HG03460 (cell line): ENCODE measurements around the gene OR5H14.
"Not testable (repeated sequence)": the region's sequence is repeated elsewhere in the genome, so short reads cannot be mapped to it uniquely, and the experiment has no call there.

Source experiments
- ATAC-seq: cut with Tn5 transposase; IDR thresholded peaks from one replicate; pipeline ENCODE4 v1.9.1; 2021; ENCODE audit not compliant: unreplicated experiment

Gene OR5H14

DNA sequence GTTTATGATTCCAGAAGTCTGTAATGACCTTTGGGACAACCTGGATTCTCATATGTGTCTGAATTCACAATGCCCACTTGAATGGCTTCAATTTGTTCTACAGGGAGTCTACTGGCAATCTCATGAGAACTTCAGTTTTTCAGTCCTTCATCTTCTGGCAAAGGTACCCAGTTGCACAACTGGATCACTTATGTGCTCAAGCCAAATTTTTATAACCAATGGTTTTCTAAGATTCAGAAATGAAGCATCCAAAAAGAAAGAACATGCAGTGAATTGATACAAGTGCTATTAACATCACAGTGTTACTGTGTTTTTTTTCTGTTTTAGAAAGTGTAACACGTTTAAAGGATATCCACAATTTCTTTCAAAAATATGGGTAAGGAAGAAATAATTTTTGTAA, at the start of gene OR5H14:
TSS of gene OR5H14 (plus strand) at position 301 of the 400 bp plus-strand sequence. CDS start 1,907 bp downstream, outside the sequence.
- ATAC-seq: no peak

GRCh38 chr3:98099848-98100247, 47.4 kb upstream of the OR5H14 start:
- no peak for ATAC-seq

- ATAC-seq: no peak
Measured at GRCh38 chr3:98108162-98108561, 39.1 kb upstream of the OR5H14 start.

DNA sequence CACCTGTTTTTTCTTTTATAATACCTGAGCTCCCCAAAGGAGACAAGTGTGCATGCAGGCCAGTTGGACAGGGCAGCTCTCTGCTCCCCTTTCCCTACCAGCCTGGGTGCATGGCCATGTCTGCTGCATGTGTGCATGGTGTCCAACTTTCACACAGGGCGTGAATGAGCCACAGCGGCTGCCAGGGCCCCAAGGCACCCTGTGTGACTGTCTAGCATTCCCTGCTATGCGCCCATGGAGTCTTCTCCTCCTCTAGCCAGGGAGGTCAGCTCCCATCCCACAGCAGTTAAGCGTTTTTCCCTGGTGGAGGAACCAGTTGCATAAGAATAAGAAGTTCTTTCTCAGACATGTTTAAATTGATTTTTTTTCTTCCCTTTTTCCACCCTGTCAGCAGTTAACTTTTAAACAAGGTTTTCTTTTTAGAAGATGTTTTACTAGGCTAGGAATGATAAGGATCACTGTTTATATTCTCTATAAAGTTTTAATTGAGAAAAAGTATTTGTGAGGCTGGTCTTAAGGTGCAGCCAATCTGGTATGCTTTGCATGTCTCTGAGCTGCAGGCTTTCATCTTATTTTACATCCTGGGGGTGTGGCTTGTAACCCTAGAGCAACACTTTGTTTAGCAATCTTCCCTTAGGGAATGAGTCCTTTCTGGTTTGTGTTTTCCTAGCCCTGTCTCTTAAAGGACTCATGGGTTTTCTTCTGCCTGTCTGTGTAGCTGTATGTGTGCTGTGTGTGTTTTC, 37.3 kb upstream of the OR5H14 start:
- ATAC-seq: no peak

GRCh38 chr3:98110550-98110908, 36.8 kb upstream of the OR5H14 start:
- no peak for ATAC-seq

- ATAC-seq: no peak
Measured at GRCh38 chr3:98114264-98114663, 33.0 kb upstream of the OR5H14 start.

DNA sequence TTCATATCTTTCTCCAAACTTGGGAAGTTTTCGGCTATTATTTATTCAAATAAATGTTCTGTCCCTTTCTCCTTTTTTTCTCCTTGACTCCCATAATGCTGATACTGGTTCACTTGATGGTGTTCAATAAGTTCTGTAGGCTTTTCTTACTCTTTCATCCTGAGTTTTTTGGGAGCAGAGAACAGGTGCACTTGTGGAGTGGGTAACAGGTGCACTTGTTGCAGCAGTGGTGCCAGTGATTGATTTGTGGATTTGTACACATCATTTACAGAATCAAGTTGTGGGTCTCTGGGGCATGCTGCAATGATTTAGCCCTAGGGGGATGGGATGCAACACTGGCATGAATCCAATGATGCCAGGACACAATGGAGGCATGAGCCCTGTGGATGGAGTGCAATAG, 31.6 kb upstream of the OR5H14 start:
- no peak for ATAC-seq

DNA sequence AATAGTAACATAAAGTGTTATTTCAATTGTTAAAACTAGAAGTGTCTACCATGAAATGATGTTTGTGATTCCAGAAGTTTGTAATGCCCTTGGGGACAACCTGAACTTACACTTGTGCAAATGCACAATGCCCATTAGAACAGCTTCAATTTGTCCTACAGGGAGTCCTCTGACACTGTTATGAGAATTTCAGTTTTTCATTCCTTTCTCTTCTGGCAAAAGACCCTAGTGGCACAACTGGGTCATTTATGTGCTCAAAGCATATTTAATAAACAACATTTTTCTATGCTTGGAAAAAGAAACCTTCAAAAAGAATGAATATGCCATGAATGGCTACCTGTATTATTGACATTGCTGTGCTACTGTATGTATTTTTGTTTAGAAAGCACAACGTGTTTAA, 16.9 kb upstream of the OR5H14 start, which contains the start of gene OR5H1:
TSS of gene OR5H1 (plus strand) at position 301 of the 400 bp plus-strand sequence. CDS start 1,977 bp downstream, outside the sequence.
- ATAC-seq: no peak

- ATAC-seq: no peak
Measured at GRCh38 chr3:98136631-98137030, 10.6 kb upstream of the OR5H14 start.

DNA sequence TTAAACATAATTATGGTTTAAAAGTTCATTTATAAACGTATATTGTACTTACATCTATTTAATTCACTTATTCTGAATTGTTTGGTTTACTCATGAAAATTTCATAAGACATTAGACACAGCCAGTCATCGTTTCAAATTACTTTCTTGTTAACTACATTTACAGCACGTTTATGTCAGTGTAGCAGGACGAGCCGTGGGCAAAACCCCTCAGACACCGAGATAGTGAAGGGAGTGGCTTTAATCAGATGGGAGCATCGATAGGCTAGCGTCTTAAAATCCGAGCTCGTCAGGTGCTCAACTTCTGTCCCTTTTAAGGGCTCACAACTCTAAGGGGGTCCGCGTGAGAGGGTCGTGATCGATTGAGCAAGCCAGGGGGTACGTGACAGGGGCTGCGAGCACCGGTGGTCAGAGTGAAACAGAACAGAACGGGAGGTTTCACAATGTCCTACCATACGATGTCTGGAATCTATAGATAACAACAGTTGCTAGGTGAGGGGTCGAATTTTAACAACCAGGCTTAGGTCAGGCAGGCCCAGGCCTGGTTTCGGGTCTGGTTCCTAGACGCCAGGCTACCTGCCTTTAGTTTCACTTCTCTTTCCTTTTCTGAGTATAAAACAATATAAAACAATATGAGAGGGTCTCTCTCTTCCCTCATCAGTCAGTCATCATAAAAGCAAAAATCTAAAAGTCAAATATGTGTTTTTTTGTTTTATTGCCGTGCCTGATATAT, 9.3 kb upstream of the OR5H14 start:
- ATAC-seq: not testable (repeated sequence)

DNA sequence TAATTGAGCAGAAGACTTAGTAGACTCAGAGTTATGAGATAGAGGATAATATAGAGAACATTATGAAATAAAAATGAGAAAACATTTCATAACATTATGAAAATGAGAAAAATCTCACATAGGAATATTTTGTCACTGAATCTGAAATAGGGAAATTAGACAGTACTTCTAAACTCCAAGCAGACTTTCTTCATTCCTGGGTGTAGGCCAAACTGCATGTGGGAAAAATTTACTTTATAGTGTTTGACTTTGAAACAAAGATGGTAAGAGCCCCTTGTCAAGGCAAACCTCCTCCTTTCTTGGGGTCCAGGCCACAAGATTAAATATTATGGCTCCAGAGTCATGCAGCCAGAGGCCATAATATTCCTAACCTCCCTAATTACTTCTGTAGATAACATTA, 6.7 kb upstream of the OR5H14 start:
- ATAC-seq: no peak

- no peak for ATAC-seq
Measured at GRCh38 chr3:98148751-98149150, 1.5 kb downstream of the OR5H14 start.

GRCh38 chr3:98149456-98149855, 2.2 kb downstream of the OR5H14 start:
- ATAC-seq: not testable (repeated sequence)

DNA sequence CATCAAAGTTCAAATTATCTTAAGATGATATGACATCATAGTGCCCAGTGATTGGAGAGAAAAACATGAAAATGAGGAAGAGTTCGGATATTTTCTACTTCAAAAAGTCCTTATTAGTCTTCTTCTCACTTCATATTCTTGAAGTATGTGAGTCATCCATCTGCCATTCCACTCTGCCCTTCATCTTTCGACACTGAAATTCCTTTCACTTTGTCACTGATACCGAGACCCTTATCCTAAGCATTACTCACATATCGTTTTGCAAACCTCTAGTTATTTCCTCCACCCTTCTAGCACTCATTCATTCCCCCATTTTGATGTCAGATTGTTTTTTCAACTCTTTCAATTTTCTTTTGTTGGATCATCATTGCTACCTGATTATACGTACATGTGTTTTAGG, 4.0 kb downstream of the OR5H14 start:
- ATAC-seq: no peak

DNA sequence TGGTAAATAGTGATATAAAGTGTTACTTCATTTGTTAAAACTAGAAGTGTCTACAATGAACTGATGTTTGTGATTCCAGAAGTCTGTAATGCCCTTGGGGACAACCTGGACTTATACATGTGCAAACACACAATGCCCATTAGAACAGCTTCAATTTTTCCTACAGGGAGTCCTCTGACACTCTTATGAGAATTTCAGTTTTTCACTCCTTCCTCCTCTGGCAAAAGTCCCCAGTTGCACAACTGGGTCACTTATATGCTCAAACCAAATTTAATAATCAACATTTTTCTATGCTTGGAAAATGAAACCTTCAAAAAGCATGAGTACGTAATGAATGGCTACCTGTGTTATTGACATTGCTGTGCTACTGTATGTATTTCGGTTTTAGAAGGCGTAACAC, 19.1 kb downstream of the OR5H14 start, which contains the start of gene OR5H15:
TSS of gene OR5H15 (plus strand) at position 301 of the 400 bp plus-strand sequence. CDS start 2,004 bp downstream, outside the sequence.
- no peak for ATAC-seq

- no peak for ATAC-seq
Measured at GRCh38 chr3:98171071-98171470, 23.8 kb downstream of the OR5H14 start.

- ATAC-seq: no peak
Measured at GRCh38 chr3:98172621-98173020, 25.3 kb downstream of the OR5H14 start.

- no peak for ATAC-seq
Measured at GRCh38 chr3:98180319-98180890, 33.1 kb downstream of the OR5H14 start.

DNA sequence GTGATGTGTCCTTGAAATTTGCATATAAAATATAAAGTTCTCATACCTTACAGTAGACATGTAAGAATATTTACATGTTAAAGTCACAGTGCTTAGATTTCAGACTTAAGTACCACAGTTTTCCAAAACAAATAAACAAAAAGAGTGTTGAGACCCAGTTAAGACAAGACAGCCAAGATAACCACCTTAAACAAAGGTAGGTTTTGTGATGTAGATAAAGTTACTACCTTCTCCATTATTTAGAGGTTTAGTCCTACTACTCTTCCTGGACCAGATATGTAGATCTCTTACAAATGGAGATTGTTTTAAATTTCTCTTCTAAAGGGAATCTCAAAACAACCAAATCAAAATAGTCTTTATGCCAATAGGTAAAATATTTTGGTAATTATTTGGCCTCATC, 34.9 kb downstream of the OR5H14 start:
- no peak for ATAC-seq

DNA sequence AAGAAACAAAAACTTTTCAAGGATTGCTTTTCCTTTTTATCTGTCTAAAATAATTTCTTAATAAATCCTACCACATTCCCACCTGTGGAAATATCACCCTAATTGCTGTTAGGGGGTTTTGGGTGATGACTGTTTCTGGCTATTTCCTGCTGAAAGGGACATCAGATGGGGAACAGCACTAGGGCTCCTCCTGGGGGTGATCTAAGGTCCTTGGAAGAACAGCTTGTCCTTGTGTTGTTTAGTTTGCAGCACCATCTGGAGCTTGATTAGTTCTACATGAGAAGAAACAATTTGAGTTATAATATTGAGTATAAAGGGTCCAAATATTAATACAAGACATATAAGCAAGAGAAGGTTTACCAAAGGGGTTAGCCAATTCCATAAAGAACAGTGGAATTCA, 37.9 kb downstream of the OR5H14 start:
- ATAC-seq: no peak

- peak; percentile 74 for ATAC-seq
Measured at GRCh38 chr3:98188545-98188944, 41.3 kb downstream of the OR5H14 start.

GRCh38 chr3:98190911-98191310, 43.6 kb downstream of the OR5H14 start:
- ATAC-seq: not testable (repeated sequence)
